Neural cell (in vitro differentiated cells): ENCODE data around the gene DLG2.

Experiments used
- EP300 ChIP-seq: fragments of 450-650 bp; conservative IDR thresholded peaks from 2 replicates; pipeline ENCODE4 v1.6.1; 2014; ENCODE audit warnings: antibody characterized with exemption, mild to moderate bottlenecking, moderate library complexity; ENCODE audit not compliant: poor library complexity, severe bottlenecking
- EZH2 ChIP-seq: fragments of 200-600, 300-800 bp; shearing (Covaris generic), sonication (generic); IDR thresholded peaks from 2 replicates; pipeline ENCODE4 v1.6.1; 2014; ENCODE audit warnings: antibody characterized with exemption, low read length, borderline replicate concordance, mild to moderate bottlenecking; ENCODE audit not compliant: insufficient read depth, poor library complexity, severe bottlenecking
- MXI1 ChIP-seq: fragments of 450-650 bp; conservative IDR thresholded peaks from 2 replicates; pipeline ENCODE4 v1.6.1; 2014; ENCODE audit warnings: antibody characterized with exemption, mild to moderate bottlenecking; ENCODE audit not compliant: poor library complexity, severe bottlenecking
- POLR2AphosphoS5 ChIP-seq: IDR thresholded peaks from 2 replicates; pipeline ENCODE4 v1.6.1; 2012
- RAD21 ChIP-seq: fragments of 450-650 bp; conservative IDR thresholded peaks from 2 replicates; pipeline ENCODE4 v1.6.1; 2014; ENCODE audit warnings: antibody characterized with exemption, mild to moderate bottlenecking, moderate library complexity
- SMC3 ChIP-seq: fragments of 450-650 bp; conservative IDR thresholded peaks from 2 replicates; pipeline ENCODE4 v1.6.1; 2014; ENCODE audit warnings: antibody characterized with exemption, mild to moderate bottlenecking, moderate library complexity; ENCODE audit not compliant: poor library complexity
- TAF1 ChIP-seq: IDR thresholded peaks from 2 replicates; pipeline ENCODE4 v1.6.1; 2012; ENCODE audit warnings: low read depth
- TF ChIP-seq, protein P1 (sequence below): fragments of 450-650 bp; IDR thresholded peaks from 2 replicates; pipeline ENCODE4 v1.5.1; 2014; ENCODE audit warnings: antibody characterized with exemption, mild to moderate bottlenecking, moderate library complexity; ENCODE audit not compliant: poor library complexity, severe bottlenecking
- TF ChIP-seq, protein P2 (sequence below): IDR thresholded peaks from 2 replicates; pipeline ENCODE4 v1.6.1; 2012; ENCODE audit warnings: borderline replicate concordance

DNA sequence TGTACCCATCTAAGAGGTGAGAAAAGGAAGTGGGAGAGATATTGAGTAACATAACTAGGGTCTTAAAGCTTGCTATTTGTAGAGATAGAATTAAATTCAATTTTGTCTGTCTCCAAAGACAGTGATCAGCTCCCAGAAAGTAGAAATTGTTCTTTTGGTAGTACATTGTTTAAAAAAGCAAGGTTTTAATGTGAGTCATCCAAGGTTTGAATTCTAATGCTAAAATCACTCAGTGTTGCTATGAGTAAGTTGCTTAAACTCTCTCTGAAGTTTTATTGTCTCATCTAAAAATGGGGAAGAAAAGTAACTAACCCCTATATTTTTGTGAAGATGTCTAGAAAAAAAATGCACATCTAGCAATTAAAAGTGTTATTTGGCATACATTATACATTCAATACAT is 1336.5 kb downstream of the DLG2 start:
- TF ChIP-seq, protein P1, sequence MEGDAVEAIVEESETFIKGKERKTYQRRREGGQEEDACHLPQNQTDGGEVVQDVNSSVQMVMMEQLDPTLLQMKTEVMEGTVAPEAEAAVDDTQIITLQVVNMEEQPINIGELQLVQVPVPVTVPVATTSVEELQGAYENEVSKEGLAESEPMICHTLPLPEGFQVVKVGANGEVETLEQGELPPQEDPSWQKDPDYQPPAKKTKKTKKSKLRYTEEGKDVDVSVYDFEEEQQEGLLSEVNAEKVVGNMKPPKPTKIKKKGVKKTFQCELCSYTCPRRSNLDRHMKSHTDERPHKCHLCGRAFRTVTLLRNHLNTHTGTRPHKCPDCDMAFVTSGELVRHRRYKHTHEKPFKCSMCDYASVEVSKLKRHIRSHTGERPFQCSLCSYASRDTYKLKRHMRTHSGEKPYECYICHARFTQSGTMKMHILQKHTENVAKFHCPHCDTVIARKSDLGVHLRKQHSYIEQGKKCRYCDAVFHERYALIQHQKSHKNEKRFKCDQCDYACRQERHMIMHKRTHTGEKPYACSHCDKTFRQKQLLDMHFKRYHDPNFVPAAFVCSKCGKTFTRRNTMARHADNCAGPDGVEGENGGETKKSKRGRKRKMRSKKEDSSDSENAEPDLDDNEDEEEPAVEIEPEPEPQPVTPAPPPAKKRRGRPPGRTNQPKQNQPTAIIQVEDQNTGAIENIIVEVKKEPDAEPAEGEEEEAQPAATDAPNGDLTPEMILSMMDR: no peak
- TF ChIP-seq EZH2 (no peak), POLR2AphosphoS5 (no peak), MXI1 (no peak), EP300 (no peak), TAF1 (no peak), RAD21 (no peak), SMC3 (no peak)
- TF ChIP-seq, protein P2, sequence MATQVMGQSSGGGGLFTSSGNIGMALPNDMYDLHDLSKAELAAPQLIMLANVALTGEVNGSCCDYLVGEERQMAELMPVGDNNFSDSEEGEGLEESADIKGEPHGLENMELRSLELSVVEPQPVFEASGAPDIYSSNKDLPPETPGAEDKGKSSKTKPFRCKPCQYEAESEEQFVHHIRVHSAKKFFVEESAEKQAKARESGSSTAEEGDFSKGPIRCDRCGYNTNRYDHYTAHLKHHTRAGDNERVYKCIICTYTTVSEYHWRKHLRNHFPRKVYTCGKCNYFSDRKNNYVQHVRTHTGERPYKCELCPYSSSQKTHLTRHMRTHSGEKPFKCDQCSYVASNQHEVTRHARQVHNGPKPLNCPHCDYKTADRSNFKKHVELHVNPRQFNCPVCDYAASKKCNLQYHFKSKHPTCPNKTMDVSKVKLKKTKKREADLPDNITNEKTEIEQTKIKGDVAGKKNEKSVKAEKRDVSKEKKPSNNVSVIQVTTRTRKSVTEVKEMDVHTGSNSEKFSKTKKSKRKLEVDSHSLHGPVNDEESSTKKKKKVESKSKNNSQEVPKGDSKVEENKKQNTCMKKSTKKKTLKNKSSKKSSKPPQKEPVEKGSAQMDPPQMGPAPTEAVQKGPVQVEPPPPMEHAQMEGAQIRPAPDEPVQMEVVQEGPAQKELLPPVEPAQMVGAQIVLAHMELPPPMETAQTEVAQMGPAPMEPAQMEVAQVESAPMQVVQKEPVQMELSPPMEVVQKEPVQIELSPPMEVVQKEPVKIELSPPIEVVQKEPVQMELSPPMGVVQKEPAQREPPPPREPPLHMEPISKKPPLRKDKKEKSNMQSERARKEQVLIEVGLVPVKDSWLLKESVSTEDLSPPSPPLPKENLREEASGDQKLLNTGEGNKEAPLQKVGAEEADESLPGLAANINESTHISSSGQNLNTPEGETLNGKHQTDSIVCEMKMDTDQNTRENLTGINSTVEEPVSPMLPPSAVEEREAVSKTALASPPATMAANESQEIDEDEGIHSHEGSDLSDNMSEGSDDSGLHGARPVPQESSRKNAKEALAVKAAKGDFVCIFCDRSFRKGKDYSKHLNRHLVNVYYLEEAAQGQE: no peak
